Lung (tissue), 10 donors: ENCODE measurements around the gene ZNG1F. TPM values are rescaled to one million over a fixed set of nuclear protein-coding genes. Genes with fewer than 3 reads are reported as not detected.
"Not testable (repeated sequence)": the region's sequence is repeated elsewhere in the genome, so short reads cannot be mapped to it uniquely, and the experiment has no call there.

Experiments
- ATAC-seq: fragments of 200-7000 bp; cut with Tn5 transposase; one replicate; pipeline ENCODE4 v1.9.1; 2020; ENCODE audit warnings: moderate number of reproducible peaks; ENCODE audit not compliant: insufficient read depth, low FRiP score
- DNase-seq, 3 donors: peaks; one replicate each; pipeline ENCODE4 v3.0.0-alpha.2; 2013 to 2017
- H3K27ac ChIP-seq, 2 donors: one replicate each; pipeline ENCODE4 v1.5.1; 2013; ENCODE audit warnings: mild to moderate bottlenecking in 2 of 2, moderate library complexity in 2 of 2, control low read depth in 1 of 2, inconsistent platforms in 1 of 2, low read depth in 1 of 2, low read length in 1 of 2
- H3K27me3 ChIP-seq, 3 donors: one replicate each; pipeline ENCODE4 v1.5.1; 2013; ENCODE audit warnings: low read length in 2 of 3; ENCODE audit not compliant: control insufficient read depth in 3 of 3, insufficient read depth in 3 of 3
- H3K36me3 ChIP-seq, 4 donors: one replicate each; pipeline ENCODE4 v1.5.1; 2013; ENCODE audit warnings: low read length in 4 of 4, mild to moderate bottlenecking in 1 of 4, moderate library complexity in 1 of 4; ENCODE audit not compliant: control insufficient read depth in 4 of 4, insufficient read depth in 4 of 4
- H3K4me1 ChIP-seq, 5 donors: one replicate each; pipeline ENCODE4 v1.5.1; 2013; ENCODE audit warnings: low read length in 5 of 5, mild to moderate bottlenecking in 2 of 5, moderate library complexity in 1 of 5; ENCODE audit not compliant: control insufficient read depth in 5 of 5, insufficient read depth in 5 of 5
- H3K4me3 ChIP-seq: one replicate; pipeline ENCODE4 v1.5.1; 2013; ENCODE audit warnings: mild to moderate bottlenecking, control low read depth, moderate library complexity
- H3K9ac ChIP-seq, 2 donors: one replicate each; pipeline ENCODE4 v1.5.1; 2013; ENCODE audit warnings: low read length in 2 of 2, control low read depth in 1 of 2; ENCODE audit not compliant: insufficient read depth in 1 of 2
- H3K9me3 ChIP-seq, 4 donors: one replicate each; pipeline ENCODE4 v1.5.1; 2013; ENCODE audit warnings: low read length in 3 of 4, mild to moderate bottlenecking in 1 of 4, moderate library complexity in 1 of 4; ENCODE audit not compliant: control insufficient read depth in 4 of 4, insufficient read depth in 3 of 4
- WGBS, 2 donors: extraction: QIAGEN DNeasy Blood & Tissue Kit; methylation state at CpG; one replicate each; pipeline ENCODE4 v1.1.7; 2013; 5-methylcytosine and 5-hydroxymethylcytosine counted together
- polyA plus RNA-seq, 2 donors: library from polyadenylated mRNA; stranded (reverse); fragments of 200-250 nt; gene quantifications; one replicate each; pipeline ENCODE4 v1.2.1, GENCODE V29; 2013
- total RNA-seq, 2 donors: library from RNA; depleted of rRNA in 1 of 2; stranded (reverse); fragments of >200 nt in 1 of 2; gene quantifications; one replicate each; pipeline ENCODE4 v1.2.1, GENCODE V29; 2014 to 2021
- donor health status: Bipolar disorder and iron deficiency.
- donor health status: healthy.
- donor health status: DM: yes; HTN: yes; CAD: no.

ZNG1F gene
- total and polyA plus RNA-seq, 4 donors, result 6.4 to 21.0 (median 8.4) TPM

DNA sequence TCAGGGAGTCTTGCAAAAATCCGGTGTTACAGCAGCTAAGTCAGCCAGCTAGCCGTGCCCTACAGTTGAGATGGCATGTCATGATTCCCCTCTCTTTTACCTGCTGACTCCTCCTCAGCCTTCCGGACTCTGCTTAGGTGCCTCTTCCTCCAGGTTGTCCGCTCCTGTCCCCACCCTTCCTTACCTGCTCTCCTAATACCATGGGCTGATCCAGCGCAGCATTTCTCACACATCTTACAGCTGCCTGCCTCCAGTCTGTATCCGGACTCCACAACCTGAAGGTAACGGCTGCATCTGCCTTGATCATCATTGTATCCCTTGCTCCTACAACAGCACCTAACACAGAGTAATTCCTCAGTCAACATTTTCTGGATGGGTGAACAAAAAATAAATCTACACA, 69.8 kb downstream of the ZNG1F start:
- 41 to 51% methylated on average over 7 of the region's 7 CpGs for WGBS, 2 donors
- not testable (repeated sequence) for H3K9ac ChIP-seq, DNase-seq

DNA sequence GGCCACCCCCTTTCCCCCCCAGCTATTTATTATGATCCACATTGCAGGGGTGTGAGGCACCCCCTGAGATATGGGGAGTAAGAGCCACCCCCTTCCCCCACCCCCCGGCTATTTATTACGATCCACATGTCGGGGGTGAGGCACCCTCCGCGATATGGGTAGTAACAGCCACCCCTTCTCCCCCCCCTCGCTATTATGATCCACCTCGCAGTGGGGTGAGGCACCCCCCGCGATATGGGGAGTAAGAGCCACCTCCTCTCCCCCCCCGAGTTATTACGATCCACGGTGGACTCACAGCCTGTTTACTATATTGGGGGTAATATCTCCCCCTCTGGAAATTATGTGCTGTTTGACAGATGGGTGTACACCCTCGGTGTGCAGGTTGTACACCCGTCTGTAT, 75.8 kb downstream of the ZNG1F start:
- ATAC-seq, H3K4me1 ChIP-seq, DNase-seq, H3K4me3 ChIP-seq, H3K36me3 ChIP-seq, H3K27ac ChIP-seq, H3K9ac ChIP-seq, H3K27me3 ChIP-seq, H3K9me3 ChIP-seq: not testable (repeated sequence)
- WGBS, 2 donors, result 58 to 65% methylated on average over 9 to 10 of the region's 14 CpGs

More for the DNA sequence above, 69.8 kb downstream of the ZNG1F start:
- H3K4me1 ChIP-seq, H3K27ac ChIP-seq, H3K36me3 ChIP-seq, H3K9me3 ChIP-seq, H3K4me3 ChIP-seq, H3K27me3 ChIP-seq: not testable (repeated sequence)
- peak; percentile 24 for ATAC-seq

DNA sequence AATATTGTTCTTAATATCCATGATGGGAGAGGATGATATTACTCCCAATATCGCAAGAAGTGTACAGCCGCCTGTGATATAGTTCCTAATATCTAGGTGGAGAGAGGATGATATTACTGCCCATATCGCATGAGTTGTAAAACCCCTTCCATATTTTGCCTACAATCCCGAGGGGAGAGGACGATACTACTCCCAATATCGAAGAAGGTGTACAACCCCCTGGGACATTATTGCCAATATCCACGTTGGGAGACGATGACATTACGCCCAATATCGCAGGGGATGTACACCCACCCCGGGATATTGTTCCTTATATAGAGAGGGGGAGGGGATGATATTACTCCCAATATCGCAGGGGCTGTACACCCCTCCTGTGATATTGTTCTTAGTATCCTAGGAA, 77.7 kb downstream of the ZNG1F start:
- not testable (repeated sequence) for DNase-seq, ATAC-seq, H3K9me3 ChIP-seq, H3K9ac ChIP-seq, H3K27me3 ChIP-seq, H3K4me1 ChIP-seq, H3K4me3 ChIP-seq, H3K36me3 ChIP-seq, H3K27ac ChIP-seq
- WGBS, 2 donors, result 75 to 79% methylated on average over 11 of the region's 12 CpGs

DNA sequence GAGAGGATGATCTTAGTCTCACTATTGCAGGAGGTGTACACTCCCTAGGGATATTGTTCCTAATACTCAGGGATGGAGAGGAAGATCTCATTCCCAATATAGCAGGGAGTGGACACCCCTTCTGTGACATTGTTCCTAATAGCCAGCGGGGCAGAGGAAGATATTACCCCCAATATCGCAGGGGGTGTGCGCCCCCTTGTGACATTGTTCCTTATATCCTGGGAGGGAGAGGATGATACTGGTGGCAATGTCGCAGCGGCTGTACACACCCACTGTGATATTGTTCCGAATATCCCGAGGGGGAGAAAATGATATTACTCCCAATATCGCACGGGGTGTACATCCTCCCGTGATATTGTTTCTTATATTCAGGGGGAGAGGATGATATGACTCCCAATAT, 78.2 kb downstream of the ZNG1F start:
- H3K4me3 ChIP-seq, H3K27ac ChIP-seq, H3K27me3 ChIP-seq, H3K9me3 ChIP-seq, H3K36me3 ChIP-seq, H3K9ac ChIP-seq, ATAC-seq, H3K4me1 ChIP-seq, DNase-seq: not testable (repeated sequence)
- WGBS, 2 donors, result 37 to 43% methylated on average over 9 of the region's 10 CpGs

DNA sequence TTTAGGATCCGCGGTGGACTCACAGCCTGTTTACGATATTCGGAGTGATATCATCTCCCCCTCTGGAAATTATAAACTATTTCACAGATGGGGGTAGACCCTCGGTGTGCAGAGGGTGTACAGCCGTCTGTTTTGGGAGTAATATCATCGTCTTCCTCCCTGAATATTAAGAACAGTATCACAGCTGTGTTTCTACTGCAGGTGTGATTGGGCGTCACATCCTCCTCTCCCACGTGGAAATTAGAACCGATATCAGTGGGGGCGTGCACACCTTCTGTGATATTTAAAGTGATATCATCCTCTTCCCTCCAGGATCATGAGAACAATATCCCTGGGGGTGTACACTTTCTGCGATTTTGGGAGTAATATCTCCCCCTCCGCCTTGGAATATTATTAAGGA, 79.9 kb downstream of the ZNG1F start:
- not testable (repeated sequence) for H3K9me3 ChIP-seq, H3K27me3 ChIP-seq, H3K27ac ChIP-seq, H3K36me3 ChIP-seq, H3K4me3 ChIP-seq, H3K4me1 ChIP-seq, ATAC-seq, DNase-seq, H3K9ac ChIP-seq
- 23 to 27% methylated on average over 4 of the region's 13 CpGs for whole genome bisulfite sequencing, 2 donors

DNA sequence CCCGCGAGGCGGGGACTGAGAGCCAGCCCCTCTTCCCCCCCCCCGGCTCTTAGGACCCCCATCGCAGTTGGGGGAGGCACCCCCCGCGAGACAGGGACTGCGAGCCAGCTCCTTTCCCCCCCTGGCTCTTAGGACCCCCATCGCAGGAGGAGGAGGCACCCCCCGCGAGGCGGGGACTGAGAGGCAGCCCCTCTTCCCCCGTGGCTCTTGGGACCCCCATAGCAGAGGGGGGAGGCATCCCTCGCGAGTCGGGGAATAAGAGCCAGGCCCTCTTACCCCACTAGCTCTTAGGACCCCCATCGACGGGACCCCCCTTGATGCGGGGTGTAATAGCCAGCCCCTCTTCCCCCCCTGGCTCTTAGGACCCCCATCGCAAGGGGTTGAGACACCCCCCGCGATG, 80.3 kb downstream of the ZNG1F start:
- DNase-seq, H3K9me3 ChIP-seq, H3K9ac ChIP-seq, H3K36me3 ChIP-seq, H3K4me1 ChIP-seq, ATAC-seq, H3K27me3 ChIP-seq, H3K4me3 ChIP-seq, H3K27ac ChIP-seq: not testable (repeated sequence)
- WGBS, 2 donors, result 10 to 21% methylated on average over 6 to 19 of the region's 22 CpGs

DNA sequence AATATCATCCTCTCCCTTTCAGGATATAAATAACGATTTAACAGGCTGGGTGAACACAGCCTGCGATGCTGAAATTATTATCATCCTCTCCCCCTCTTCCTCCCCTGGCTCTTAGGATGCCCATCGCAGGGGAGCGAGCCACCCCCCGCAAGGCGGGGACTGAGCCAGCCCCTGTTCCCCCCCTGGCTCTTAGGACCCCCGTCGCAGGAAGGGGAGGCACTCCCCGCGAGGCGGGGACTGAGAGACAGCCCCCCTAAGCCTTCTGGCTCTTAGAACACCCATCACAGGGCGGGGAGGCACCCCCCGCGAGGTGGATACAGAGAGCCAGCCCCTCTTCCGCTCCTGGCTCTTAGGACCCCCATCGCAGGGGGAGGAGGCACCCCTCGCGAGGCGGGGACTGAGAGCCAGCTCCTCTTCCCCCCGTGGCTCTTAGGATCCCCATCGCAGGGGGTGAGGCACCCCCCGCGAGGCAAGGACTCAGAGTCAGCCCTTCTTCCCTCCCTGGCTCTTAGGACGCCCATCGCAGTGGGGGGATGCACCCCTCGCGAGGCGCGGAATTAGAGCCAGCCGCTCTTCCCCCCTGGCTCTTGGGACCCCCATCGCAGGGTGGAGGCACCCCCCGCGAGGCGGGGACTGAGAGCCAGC, 82.5 kb downstream of the ZNG1F start:
- not testable (repeated sequence) for H3K4me3 ChIP-seq, H3K27ac ChIP-seq, DNase-seq, H3K9me3 ChIP-seq, H3K36me3 ChIP-seq, ATAC-seq, H3K27me3 ChIP-seq, H3K9ac ChIP-seq, H3K4me1 ChIP-seq
- WGBS, 2 donors, result 19 to 21% methylated on average over 17 to 25 of the region's 34 CpGs

DNA sequence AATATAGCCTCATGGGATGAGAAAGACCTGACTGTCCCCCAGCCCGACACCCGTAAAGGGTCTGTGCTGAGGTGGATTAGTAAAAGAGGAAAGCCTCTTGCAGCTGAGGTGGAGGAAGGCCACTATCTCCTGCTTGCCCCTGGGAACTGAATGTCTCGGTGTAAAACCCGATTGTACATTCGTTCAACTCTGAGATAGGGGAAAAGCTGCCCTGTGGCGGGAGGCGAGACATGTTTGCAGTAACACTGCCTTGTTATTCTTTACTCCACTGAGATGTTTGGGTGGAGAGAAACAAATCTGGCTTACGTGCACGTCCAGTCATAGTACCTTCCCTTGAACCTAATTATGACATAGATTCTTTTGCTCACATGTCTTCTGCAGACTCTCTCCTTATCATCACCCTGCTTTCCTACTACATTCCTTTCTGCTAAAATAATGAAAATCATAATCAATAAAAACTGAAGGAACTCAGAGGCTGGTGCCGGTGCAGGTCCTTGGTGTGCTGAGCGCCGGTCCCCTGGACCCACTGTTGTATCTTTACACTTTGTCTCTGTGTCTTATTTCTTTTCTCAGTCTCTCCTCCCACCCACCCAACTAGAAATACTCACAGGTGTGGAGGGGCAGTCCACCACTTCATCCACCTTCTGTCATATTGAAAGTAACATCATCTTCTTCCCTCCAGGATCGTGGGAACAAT, 83.4 kb downstream of the ZNG1F start:
- not testable (repeated sequence) for H3K27ac ChIP-seq, H3K9me3 ChIP-seq, H3K4me1 ChIP-seq, H3K36me3 ChIP-seq, ATAC-seq, H3K9ac ChIP-seq, H3K4me3 ChIP-seq, DNase-seq, H3K27me3 ChIP-seq
- WGBS, 2 donors, result 51 to 66% methylated on average over 8 of the region's 13 CpGs
